Glutamatergic neuron (in vitro differentiated cells): Measurements from ENCODE around the gene CCDC157. TPM values are rescaled to one million over a fixed set of nuclear protein-coding genes. Genes with fewer than 3 reads are reported as not detected.
A peak's percentile ranks its signal among the peaks of the same experiment; 100 is the strongest.

Experiments used
- DNase-seq: peaks from one replicate; pipeline ENCODE4 v3.0.0; 2022
- H3K27ac Mint-ChIP-seq: one replicate; pipeline ENCODE4 v1.8.0; 2020; ENCODE audit warnings: mild to moderate bottlenecking, mixed read lengths, inconsistent platforms; ENCODE audit not compliant: unreplicated experiment
- H3K27me3 Mint-ChIP-seq: one replicate; pipeline ENCODE4 v1.8.0; 2020; ENCODE audit warnings: mild to moderate bottlenecking, moderate library complexity, mixed read lengths, inconsistent platforms; ENCODE audit not compliant: unreplicated experiment
- H3K36me3 Mint-ChIP-seq: one replicate; pipeline ENCODE4 v1.8.0; 2020; ENCODE audit warnings: mild to moderate bottlenecking, mixed read lengths, inconsistent platforms; ENCODE audit not compliant: unreplicated experiment
- H3K4me1 Mint-ChIP-seq: one replicate; pipeline ENCODE4 v1.8.0; 2020; ENCODE audit warnings: mild to moderate bottlenecking, low read depth, mixed read lengths, inconsistent platforms; ENCODE audit not compliant: unreplicated experiment
- H3K4me3 Mint-ChIP-seq: one replicate; pipeline ENCODE4 v1.8.0; 2020; ENCODE audit warnings: mild to moderate bottlenecking, mixed read lengths, inconsistent platforms; ENCODE audit not compliant: unreplicated experiment
- H3K9me3 Mint-ChIP-seq: one replicate; pipeline ENCODE4 v1.8.0; 2020; ENCODE audit warnings: mild to moderate bottlenecking, moderate library complexity, mixed read lengths, inconsistent platforms; ENCODE audit not compliant: unreplicated experiment
- total RNA-seq: library from RNA; stranded (reverse); fragmentation: NEBNext Ultra II Directional; extraction: Animal tissue kit (Norgen Biotek cat#: 25700); gene quantifications from one replicate; pipeline ENCODE4 v1.2.1, GENCODE V29; 2021; ENCODE audit not compliant: unreplicated experiment
- TF ChIP-seq, protein P1 (sequence below): fragments of 200-600 bp; sonication (generic); IDR thresholded peaks from one replicate; pipeline ENCODE4 v1.5.0; 2021; ENCODE audit not compliant: partially characterized antibody, unreplicated experiment

Gene CCDC157
- total RNA-seq, 1 donor from 2014 or later: 6.2 TPM

DNA sequence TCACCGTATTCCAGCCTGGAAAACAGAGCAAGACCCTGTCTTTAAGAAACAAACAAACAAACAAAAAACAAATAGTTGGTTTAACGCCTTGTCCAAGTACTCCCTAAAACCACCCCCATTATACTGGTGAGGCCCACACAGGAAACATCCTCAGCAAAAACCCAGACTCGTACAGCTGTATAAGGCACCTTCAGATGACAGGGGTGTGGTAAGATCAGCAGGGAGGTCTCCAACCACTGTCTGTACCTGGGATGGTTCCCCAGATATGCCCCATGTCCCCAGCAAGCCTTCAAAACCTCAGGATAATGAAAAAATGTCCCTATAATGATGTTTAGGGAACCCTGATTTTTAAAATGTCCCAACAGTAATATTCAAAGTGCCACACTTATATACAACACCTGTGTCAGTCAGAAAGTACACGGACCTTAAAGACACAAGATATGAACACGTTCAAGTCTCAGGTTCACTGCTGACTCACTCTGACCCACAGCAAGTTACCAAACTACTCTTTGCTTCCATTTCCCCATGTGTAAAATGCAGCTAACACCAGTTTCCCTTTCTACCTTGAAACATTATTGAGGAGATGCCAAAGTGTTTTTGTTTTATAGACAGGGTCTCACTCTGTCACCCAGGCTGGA, 9.4 kb upstream of the CCDC157 start:
- Mint-ChIP-seq H3K4me1 (no peaks in the 10 kb centered on the region), H3K27ac (no peak overlapping the region), H3K9me3 (peaks cover 2% of the 10 kb centered on the region), H3K36me3 (no peaks in the 10 kb centered on the region), H3K4me3 (no peak overlapping the region), H3K27me3 (peaks cover 3% of the 10 kb centered on the region)
- no peak for DNase-seq
- TF ChIP-seq, protein P1, sequence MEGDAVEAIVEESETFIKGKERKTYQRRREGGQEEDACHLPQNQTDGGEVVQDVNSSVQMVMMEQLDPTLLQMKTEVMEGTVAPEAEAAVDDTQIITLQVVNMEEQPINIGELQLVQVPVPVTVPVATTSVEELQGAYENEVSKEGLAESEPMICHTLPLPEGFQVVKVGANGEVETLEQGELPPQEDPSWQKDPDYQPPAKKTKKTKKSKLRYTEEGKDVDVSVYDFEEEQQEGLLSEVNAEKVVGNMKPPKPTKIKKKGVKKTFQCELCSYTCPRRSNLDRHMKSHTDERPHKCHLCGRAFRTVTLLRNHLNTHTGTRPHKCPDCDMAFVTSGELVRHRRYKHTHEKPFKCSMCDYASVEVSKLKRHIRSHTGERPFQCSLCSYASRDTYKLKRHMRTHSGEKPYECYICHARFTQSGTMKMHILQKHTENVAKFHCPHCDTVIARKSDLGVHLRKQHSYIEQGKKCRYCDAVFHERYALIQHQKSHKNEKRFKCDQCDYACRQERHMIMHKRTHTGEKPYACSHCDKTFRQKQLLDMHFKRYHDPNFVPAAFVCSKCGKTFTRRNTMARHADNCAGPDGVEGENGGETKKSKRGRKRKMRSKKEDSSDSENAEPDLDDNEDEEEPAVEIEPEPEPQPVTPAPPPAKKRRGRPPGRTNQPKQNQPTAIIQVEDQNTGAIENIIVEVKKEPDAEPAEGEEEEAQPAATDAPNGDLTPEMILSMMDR: no peak

DNA sequence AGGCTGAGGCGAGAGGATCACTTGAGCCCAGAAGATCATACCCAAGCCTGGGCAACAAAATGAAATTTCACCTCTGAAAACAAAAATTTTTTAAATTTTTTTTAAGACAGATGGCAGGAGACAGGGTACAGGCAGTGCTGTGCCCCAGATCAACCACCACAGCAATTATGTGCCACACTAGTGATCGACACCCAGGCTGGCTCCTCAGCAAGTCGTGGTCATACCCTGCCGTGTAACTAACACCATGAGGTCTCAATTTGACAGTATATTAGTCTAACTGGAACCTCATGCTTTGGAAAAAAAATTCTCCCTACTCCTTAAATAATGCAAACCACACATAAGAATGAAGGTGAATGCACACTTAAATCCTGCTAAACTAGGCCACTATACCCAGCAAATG, 8.4 kb upstream of the CCDC157 start:
- DNase-seq: no peak
- Mint-ChIP-seq H3K4me1 (no peaks in the 10 kb centered on the region), H3K36me3 (no peaks in the 10 kb centered on the region), H3K9me3 (peaks cover 2% of the 10 kb centered on the region), H3K27ac (no peak overlapping the region), H3K4me3 (no peak overlapping the region), H3K27me3 (peaks cover 3% of the 10 kb centered on the region)
- TF ChIP-seq, protein P1: no peak

DNA sequence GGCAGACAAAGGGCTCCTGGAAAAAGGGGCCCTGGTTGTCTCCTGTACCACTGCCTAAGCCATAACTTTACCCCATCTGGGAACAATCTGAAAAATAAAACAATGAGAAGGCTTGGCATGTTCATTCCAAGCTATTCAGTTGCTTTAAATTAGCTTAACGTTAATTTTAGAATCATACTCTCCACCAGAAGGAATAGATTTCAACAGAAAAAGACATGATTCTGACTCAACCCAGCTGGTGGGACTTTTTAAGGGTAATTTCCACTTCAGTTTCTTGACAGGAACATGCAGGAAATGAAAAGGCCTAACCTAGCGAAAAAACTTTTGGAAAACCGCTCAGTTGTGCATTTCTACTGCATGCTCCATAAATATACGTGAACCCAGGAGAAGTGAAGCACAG, 8.0 kb upstream of the CCDC157 start:
- Mint-ChIP-seq H3K27me3 (peaks cover 3% of the 10 kb centered on the region), H3K4me3 (no peak overlapping the region), H3K4me1 (no peaks in the 10 kb centered on the region), H3K9me3 (peaks cover 2% of the 10 kb centered on the region), H3K27ac (no peak overlapping the region), H3K36me3 (no peaks in the 10 kb centered on the region)
- DNase-seq: no peak
- TF ChIP-seq, protein P1: no peak

DNA sequence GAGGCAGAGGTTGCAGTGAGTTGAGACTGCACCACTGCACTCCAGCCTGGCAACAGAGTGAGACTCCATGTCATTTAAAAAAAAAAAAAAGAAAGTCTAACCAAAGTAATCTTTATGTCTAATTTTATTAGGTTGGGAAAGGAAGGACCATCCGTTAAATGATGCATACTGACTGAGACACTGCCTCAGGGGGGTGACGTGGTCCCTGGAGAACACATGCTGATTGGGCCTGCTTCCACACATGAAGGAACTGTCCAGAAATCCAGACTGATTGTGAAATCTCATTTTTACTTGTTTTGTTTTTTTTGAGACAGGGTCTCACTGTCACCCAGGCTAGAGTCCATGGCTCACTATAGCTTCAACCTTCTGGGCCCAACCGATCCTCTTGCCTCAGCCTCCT, 5.6 kb upstream of the CCDC157 start:
- TF ChIP-seq, protein P1: no peak
- Mint-ChIP-seq H3K9me3 (peaks cover 3% of the 10 kb centered on the region), H3K27ac (no peak overlapping the region), H3K27me3 (peaks cover 10% of the 10 kb centered on the region), H3K36me3 (no peaks in the 10 kb centered on the region), H3K4me1 (peaks cover 15% of the 10 kb centered on the region), H3K4me3 (no peak overlapping the region)
- no peak for DNase-seq

DNA sequence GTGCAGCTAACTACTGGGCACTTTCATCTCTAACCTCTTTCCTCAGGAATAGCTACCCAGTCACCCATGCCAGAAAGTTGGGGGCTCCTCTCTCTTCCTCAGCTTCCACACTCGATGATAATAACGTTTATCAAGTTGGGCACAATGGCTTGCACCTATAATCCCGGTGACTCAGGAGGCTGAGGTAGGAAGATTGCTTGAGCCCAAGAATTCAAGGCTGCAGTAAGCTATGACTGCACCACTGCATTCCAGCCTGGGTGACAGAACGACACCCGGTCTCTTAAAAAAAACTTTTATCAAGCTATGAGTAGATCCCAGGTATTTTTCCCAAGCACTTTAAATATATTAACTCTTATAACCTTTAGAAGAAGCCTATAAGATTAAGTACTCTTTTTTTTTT, 2.2 kb upstream of the CCDC157 start:
- Mint-ChIP-seq H3K27me3 (peaks cover 13% of the 10 kb centered on the region), H3K4me1 (peaks cover 25% of the 10 kb centered on the region), H3K9me3 (peaks cover 10% of the 10 kb centered on the region), H3K27ac (peak overlapping the region; percentile 72), H3K36me3 (no peaks in the 10 kb centered on the region), H3K4me3 (no peak overlapping the region)
- no peak for DNase-seq
- TF ChIP-seq, protein P1: no peak
